Measurements from ENCODE around the gene DOC2B.

DNA sequence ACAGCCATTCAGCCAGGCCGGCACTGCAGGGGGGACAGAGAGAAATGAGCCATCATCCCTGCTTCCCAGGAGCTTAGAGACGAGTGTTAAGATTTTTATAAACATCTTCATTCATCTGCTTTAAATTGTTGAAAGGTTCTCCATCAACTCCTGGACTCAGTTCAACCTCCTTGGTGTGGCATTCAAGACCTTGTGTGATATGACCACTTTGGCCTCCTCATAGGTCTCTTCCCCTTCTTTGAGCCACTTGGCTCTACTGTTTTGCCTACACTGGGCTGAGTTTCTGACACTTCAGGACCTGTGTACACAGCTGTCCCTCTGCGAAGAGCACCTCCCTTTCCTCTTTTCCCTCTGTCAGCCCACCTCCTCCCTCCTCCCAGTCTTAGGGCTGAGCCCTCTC, 4.3 kb downstream of the DOC2B start:
- TF ChIP-seq, protein P1, sequence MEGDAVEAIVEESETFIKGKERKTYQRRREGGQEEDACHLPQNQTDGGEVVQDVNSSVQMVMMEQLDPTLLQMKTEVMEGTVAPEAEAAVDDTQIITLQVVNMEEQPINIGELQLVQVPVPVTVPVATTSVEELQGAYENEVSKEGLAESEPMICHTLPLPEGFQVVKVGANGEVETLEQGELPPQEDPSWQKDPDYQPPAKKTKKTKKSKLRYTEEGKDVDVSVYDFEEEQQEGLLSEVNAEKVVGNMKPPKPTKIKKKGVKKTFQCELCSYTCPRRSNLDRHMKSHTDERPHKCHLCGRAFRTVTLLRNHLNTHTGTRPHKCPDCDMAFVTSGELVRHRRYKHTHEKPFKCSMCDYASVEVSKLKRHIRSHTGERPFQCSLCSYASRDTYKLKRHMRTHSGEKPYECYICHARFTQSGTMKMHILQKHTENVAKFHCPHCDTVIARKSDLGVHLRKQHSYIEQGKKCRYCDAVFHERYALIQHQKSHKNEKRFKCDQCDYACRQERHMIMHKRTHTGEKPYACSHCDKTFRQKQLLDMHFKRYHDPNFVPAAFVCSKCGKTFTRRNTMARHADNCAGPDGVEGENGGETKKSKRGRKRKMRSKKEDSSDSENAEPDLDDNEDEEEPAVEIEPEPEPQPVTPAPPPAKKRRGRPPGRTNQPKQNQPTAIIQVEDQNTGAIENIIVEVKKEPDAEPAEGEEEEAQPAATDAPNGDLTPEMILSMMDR (IDR thresholded peaks at IDR 0.05), result no peak
- TF ChIP-seq EZH2 (IDR thresholded peaks at IDR 0.05), result no peak

Measured in neural progenitor cell (in vitro differentiated cells).